ENCODE data around the gene STK26. TPM values are rescaled to one million over a fixed set of nuclear protein-coding genes. Genes with fewer than 3 reads are reported as not detected.
"Not testable (repeated sequence)": the region's sequence is repeated elsewhere in the genome, so short reads cannot be mapped to it uniquely, and the experiment has no call there.

Gene STK26
- total RNA-seq, 1 experiment from 2014 or later: 50.7 TPM

- POLR2A ChIA-PET (ENCODE audit: unreplicated experiment): no interaction called here
Observed at GRCh38 chrX:132044953-132045352, 21.9 kb downstream of the STK26 start.

DNA sequence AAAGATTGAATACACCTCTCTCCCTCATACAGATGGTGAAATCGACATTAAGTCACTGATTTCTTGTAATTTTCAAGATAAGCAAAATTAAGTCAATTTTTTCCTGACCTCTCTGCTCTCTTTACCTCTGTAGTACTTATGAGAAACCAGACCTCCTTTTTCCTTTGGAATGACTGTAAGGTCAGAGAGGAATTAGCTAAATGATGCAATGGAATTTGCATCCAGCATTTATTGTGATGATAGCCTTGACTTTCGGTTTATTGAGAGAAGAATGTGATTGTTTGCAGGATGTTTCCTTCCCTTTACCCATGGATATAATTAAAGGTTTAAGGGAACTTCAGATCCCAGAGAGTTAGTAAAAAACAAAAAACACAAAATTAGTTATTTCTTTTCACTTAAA lies 22.4 kb downstream of the STK26 start:
- no peaks in the 10 kb centered on the region for H3K9me2 ChIP-seq (replicated peaks; ENCODE audit: low read length)
- peaks cover 39% of the 10 kb centered on the region for H3K79me2 ChIP-seq (ENCODE audit: low read length)
- no peak overlapping the region for H3K4me3 ChIP-seq (ENCODE audit: low read length)
- no peaks in the 10 kb centered on the region for H3K27me3 ChIP-seq (ENCODE audit: low read length)
- TF ChIP-seq EZH2phosphoT487 (IDR thresholded peaks at IDR 0.05; ENCODE audit: borderline replicate concordance, low read length): no peak
- no peak for TF ChIP-seq EZH2 (IDR thresholded peaks at IDR 0.05; ENCODE audit: low read length, unreplicated experiment)
- TF ChIP-seq, protein P1, sequence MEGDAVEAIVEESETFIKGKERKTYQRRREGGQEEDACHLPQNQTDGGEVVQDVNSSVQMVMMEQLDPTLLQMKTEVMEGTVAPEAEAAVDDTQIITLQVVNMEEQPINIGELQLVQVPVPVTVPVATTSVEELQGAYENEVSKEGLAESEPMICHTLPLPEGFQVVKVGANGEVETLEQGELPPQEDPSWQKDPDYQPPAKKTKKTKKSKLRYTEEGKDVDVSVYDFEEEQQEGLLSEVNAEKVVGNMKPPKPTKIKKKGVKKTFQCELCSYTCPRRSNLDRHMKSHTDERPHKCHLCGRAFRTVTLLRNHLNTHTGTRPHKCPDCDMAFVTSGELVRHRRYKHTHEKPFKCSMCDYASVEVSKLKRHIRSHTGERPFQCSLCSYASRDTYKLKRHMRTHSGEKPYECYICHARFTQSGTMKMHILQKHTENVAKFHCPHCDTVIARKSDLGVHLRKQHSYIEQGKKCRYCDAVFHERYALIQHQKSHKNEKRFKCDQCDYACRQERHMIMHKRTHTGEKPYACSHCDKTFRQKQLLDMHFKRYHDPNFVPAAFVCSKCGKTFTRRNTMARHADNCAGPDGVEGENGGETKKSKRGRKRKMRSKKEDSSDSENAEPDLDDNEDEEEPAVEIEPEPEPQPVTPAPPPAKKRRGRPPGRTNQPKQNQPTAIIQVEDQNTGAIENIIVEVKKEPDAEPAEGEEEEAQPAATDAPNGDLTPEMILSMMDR (conservative IDR thresholded peaks at IDR 0.05; ENCODE audit: low read depth, low read length): no peak
- H4K20me1 ChIP-seq (ENCODE audit: low read length): 0 out of 2 replicates have a peak, but pooled peaks cover 8% of the 10 kb centered on the region
- H3F3A ChIP-seq (ENCODE audit: low read length, unreplicated experiment): no peaks in the 10 kb centered on the region
- no peak overlapping the region for H3K27ac ChIP-seq (ENCODE audit: low read length)
- no peak overlapping the region for H2AFZ ChIP-seq (ENCODE audit: low read length)
- intact Hi-C loops (cut with micrococcal nuclease): no loop called here
- DNase-seq: no peak
- no TSS peak for BruUV-seq (replicated peaks)
- no peaks in the 10 kb centered on the region for H3K36me3 ChIP-seq (ENCODE audit: low read depth, low read length)
- peaks cover 7% of the 10 kb centered on the region for H3K4me1 ChIP-seq (ENCODE audit: insufficient read depth, low read length)
- no peak for ATAC-seq
- ChIA-PET CTCF (no interaction called here), POLR2A (ENCODE audit: unreplicated experiment) (no interaction called here)
- no peaks in the 10 kb centered on the region for H3K9me3 ChIP-seq (ENCODE audit: low read length)
- no peak overlapping the region for H3K4me2 ChIP-seq (ENCODE audit: low read length)
- H3K9ac ChIP-seq (ENCODE audit: low read length): no peak overlapping the region

More at GRCh38 chrX:132044953-132045352, 21.9 kb downstream of the STK26 start:
- no peaks in the 10 kb centered on the region for H3K9me2 ChIP-seq (replicated peaks; ENCODE audit: low read length)
- no TSS peak for BruUV-seq (replicated peaks)
- H3K27me3 ChIP-seq (ENCODE audit: low read length): no peaks in the 10 kb centered on the region
- no peak overlapping the region for H3K27ac ChIP-seq (ENCODE audit: low read length)
- TF ChIP-seq EZH2 (IDR thresholded peaks at IDR 0.05; ENCODE audit: low read length, unreplicated experiment) (no peak), EZH2phosphoT487 (IDR thresholded peaks at IDR 0.05; ENCODE audit: borderline replicate concordance, low read length) (no peak)
- TF ChIP-seq, protein P1 (conservative IDR thresholded peaks at IDR 0.05; ENCODE audit: low read depth, low read length): no peak
- CTCF ChIA-PET: no interaction called here
- no peaks in the 10 kb centered on the region for H3K9me3 ChIP-seq (ENCODE audit: low read length)
- no peak overlapping the region for H3K4me2 ChIP-seq (ENCODE audit: low read length)
- H2AFZ ChIP-seq (ENCODE audit: low read length): no peak overlapping the region
- intact Hi-C loops (cut with micrococcal nuclease): no loop called here
- peaks cover 44% of the 10 kb centered on the region for H3K79me2 ChIP-seq (ENCODE audit: low read length)
- no peaks in the 10 kb centered on the region for H3K36me3 ChIP-seq (ENCODE audit: low read depth, low read length)
- H3F3A ChIP-seq (ENCODE audit: low read length, unreplicated experiment): no peaks in the 10 kb centered on the region
- H3K4me3 ChIP-seq (ENCODE audit: low read length): no peak overlapping the region
- DNase-seq (no peak), ATAC-seq (no peak)
- peaks cover 11% of the 10 kb centered on the region for H3K4me1 ChIP-seq (ENCODE audit: insufficient read depth, low read length)
- H3K9ac ChIP-seq (ENCODE audit: low read length): no peak overlapping the region
- 0 out of 2 replicates have a peak, but pooled peaks cover 8% of the 10 kb centered on the region for H4K20me1 ChIP-seq (ENCODE audit: low read length)

- BruUV-seq (replicated peaks): no TSS peak
- no peak for TF ChIP-seq EZH2 (IDR thresholded peaks at IDR 0.05; ENCODE audit: low read length, unreplicated experiment)
- Histone ChIP-seq H3K27me3 (ENCODE audit: low read length) (no peaks in the 10 kb centered on the region), H4K20me1 (ENCODE audit: low read length) (no peaks in the 10 kb centered on the region), H3K9me2 (replicated peaks; ENCODE audit: low read length) (no peaks in the 10 kb centered on the region), H3K4me3 (ENCODE audit: low read length) (no peak overlapping the region), H2AFZ (ENCODE audit: low read length) (no peak overlapping the region), H3K27ac (ENCODE audit: low read length) (no peak overlapping the region), H3K9me3 (ENCODE audit: low read length) (no peaks in the 10 kb centered on the region), H3K36me3 (ENCODE audit: low read depth, low read length) (no peaks in the 10 kb centered on the region), H3K4me1 (ENCODE audit: insufficient read depth, low read length) (no peaks in the 10 kb centered on the region), H3K4me2 (ENCODE audit: low read length) (no peak overlapping the region), H3K79me2 (ENCODE audit: low read length) (peaks cover 40% of the 10 kb centered on the region), H3K9ac (ENCODE audit: low read length) (no peak overlapping the region), H3F3A (ENCODE audit: low read length, unreplicated experiment) (no peaks in the 10 kb centered on the region)
- DNase-seq (no peak), ATAC-seq (no peak)
- ChIA-PET POLR2A (ENCODE audit: unreplicated experiment) (no interaction called here), CTCF (no interaction called here)
- intact Hi-C loops (cut with micrococcal nuclease): no loop called here
Observed at GRCh38 chrX:132046533-132046932, 23.4 kb downstream of the STK26 start.

GRCh38 chrX:132051778-132052177 lies 28.7 kb downstream of the STK26 start:
- H3F3A ChIP-seq (ENCODE audit: low read length, unreplicated experiment); H3K36me3 ChIP-seq (ENCODE audit: low read depth, low read length); H4K20me1 ChIP-seq (ENCODE audit: low read length); H3K4me2 ChIP-seq (ENCODE audit: low read length); H2AFZ ChIP-seq (ENCODE audit: low read length); H3K9ac ChIP-seq (ENCODE audit: low read length); H3K27me3 ChIP-seq (ENCODE audit: low read length); H3K4me3 ChIP-seq (ENCODE audit: low read length); H3K4me1 ChIP-seq (ENCODE audit: insufficient read depth, low read length); POLR2A ChIA-PET (ENCODE audit: unreplicated experiment); H3K27ac ChIP-seq (ENCODE audit: low read length); H3K9me3 ChIP-seq (ENCODE audit: low read length); intact Hi-C loops (cut with micrococcal nuclease); CTCF ChIA-PET; H3K9me2 ChIP-seq (replicated peaks; ENCODE audit: low read length); BruUV-seq (replicated peaks); ATAC-seq; DNase-seq: not testable (repeated sequence)
- peaks cover 23% of the 10 kb centered on the region for H3K79me2 ChIP-seq (ENCODE audit: low read length)

All from PC-3 (cell line).